Loucy (cell line): Measurements from ENCODE around the gene ARMC9.

Experiments
- EZH2phosphoT487 ChIP-seq: fragments of 200-600 bp; IDR thresholded peaks from 2 replicates; pipeline ENCODE4 v1.6.1; 2018; ENCODE audit warnings: antibody characterized with exemption, mild to moderate bottlenecking, moderate library complexity, borderline replicate concordance
- TF ChIP-seq, protein P1 (sequence below): fragments of 200-600 bp; sonication (generic); conservative IDR thresholded peaks from 2 replicates; pipeline ENCODE4 v1.5.1; 2014; ENCODE audit warnings: mild to moderate bottlenecking, antibody characterized with exemption, low read length

DNA sequence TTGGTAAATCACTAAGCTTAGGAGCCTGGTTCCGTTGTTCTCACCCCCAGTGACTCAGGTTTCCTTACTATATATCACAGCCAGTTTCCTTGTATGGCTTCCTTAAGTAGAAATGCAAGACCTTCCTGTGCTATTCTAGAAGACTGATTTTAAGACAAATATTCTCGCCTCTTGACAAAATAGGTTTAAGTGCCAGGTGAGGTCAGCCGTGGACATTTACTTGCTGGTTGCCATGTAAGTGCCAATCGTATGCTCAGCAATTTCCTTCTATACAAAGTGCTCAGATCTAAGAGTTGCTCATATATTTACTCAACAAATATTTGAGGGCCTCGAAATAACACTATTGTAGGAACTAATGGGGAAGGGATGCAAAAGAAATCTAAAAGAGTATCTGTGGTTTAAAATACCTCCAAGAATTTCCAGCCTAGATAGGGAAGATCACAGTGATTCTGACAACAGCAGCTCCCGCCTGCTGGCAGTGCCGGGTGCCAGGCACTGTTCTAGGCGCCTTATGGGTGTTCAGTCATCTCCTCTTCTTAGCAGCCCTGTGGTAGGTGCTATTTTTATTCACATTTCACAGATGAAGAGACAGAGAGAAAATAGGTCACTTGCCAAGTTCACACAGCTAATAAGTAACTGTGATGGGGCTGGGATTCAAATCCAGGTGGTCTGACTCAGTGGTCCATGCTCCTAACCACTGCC lies 101.7 kb downstream of the ARMC9 start:
- TF ChIP-seq, protein P1, sequence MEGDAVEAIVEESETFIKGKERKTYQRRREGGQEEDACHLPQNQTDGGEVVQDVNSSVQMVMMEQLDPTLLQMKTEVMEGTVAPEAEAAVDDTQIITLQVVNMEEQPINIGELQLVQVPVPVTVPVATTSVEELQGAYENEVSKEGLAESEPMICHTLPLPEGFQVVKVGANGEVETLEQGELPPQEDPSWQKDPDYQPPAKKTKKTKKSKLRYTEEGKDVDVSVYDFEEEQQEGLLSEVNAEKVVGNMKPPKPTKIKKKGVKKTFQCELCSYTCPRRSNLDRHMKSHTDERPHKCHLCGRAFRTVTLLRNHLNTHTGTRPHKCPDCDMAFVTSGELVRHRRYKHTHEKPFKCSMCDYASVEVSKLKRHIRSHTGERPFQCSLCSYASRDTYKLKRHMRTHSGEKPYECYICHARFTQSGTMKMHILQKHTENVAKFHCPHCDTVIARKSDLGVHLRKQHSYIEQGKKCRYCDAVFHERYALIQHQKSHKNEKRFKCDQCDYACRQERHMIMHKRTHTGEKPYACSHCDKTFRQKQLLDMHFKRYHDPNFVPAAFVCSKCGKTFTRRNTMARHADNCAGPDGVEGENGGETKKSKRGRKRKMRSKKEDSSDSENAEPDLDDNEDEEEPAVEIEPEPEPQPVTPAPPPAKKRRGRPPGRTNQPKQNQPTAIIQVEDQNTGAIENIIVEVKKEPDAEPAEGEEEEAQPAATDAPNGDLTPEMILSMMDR: no peak
- TF ChIP-seq EZH2phosphoT487: no peak
